ENCODE data around the gene RFX1.

DNA sequence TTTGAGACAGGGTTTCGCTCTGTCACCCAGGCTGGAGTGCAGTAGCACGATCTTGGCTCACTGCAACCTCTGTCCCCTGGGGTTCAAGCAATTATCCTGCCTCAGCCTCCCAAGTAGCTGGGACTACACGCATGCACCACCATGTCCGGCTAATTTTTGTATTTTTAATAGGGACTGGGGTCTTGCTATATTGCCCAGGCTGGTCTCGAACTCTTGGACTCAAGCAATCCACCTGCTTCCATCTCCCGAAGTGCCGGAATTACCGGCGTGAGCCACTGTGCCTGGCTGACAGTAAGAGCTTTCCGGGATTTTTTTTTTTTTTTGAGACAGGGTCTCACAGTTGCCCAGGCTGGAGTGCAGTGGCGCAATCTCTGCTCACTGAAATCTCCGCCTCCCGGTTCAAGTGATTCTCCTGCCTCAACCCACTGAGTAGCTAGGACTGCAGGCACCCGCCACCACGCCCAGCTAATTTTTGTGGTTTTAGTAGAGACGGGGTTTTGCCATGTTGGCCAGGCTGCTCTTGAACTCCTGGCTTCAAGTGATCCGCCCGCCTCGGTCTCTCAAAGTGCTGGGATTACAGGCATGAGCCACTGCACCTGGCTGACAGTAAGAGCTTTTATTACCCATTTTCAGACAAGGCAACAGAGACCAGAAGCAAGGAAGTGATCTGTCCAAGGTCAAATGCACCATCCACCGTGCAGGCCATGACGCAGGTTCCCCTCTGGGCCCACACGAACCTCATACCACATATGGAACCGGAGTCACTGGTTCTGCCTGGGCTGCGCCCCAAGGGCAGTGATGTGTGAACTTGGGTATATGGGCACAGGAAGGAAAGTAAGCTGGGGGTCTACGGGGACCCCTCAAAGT lies 21.0 kb downstream of the RFX1 start:
- no peak for TF ChIP-seq ZNF776 (tag by site-specific recombination; IDR thresholded peaks at IDR 0.05; ENCODE audit: borderline replicate concordance)
- no peak for TF ChIP-seq ZNF174 (tag by site-specific recombination; IDR thresholded peaks at IDR 0.05)
- TF ChIP-seq CTCF (tag by site-specific recombination; IDR thresholded peaks at IDR 0.05): no peak
- TF ChIP-seq, protein P1, sequence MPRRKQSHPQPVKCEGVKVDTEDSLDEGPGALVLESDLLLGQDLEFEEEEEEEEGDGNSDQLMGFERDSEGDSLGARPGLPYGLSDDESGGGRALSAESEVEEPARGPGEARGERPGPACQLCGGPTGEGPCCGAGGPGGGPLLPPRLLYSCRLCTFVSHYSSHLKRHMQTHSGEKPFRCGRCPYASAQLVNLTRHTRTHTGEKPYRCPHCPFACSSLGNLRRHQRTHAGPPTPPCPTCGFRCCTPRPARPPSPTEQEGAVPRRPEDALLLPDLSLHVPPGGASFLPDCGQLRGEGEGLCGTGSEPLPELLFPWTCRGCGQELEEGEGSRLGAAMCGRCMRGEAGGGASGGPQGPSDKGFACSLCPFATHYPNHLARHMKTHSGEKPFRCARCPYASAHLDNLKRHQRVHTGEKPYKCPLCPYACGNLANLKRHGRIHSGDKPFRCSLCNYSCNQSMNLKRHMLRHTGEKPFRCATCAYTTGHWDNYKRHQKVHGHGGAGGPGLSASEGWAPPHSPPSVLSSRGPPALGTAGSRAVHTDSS (tag by site-specific recombination; IDR thresholded peaks at IDR 0.05): no peak
- no peak for TF ChIP-seq ZNF768 (tag by site-specific recombination; IDR thresholded peaks at IDR 0.05)
